IgD-negative memory B cell (primary cell): ENCODE results near the gene MGARP. TPM values are rescaled to one million over a fixed set of nuclear protein-coding genes. Genes with fewer than 3 reads are reported as not detected.
A peak's percentile ranks its signal among the peaks of the same experiment; 100 is the strongest.

Source experiments
- H3K27ac Mint-ChIP-seq, 3 donors: one replicate each; pipeline ENCODE4 v1.8.0; 2020 to 2022; ENCODE audit warnings: mild to moderate bottlenecking in 3 of 3, mixed read lengths in 3 of 3, moderate library complexity in 1 of 3
- H3K27me3 Mint-ChIP-seq: one replicate; pipeline ENCODE4 v1.8.0; 2021; ENCODE audit warnings: mixed read lengths
- H3K36me3 Mint-ChIP-seq: one replicate; pipeline ENCODE4 v1.8.0; 2020; ENCODE audit warnings: mild to moderate bottlenecking, mixed read lengths
- H3K4me1 Mint-ChIP-seq, 3 donors: one replicate each; pipeline ENCODE4 v1.8.0; 2020 to 2022; ENCODE audit warnings: mixed read lengths in 3 of 3, mild to moderate bottlenecking in 1 of 3
- H3K4me3 Mint-ChIP-seq, 4 donors: one replicate each; pipeline ENCODE4 v1.8.0; 2020 to 2022; ENCODE audit warnings: mild to moderate bottlenecking in 4 of 4, mixed read lengths in 4 of 4, moderate library complexity in 3 of 4
- H3K9me3 Mint-ChIP-seq, 3 donors: one replicate each; pipeline ENCODE4 v1.8.0; 2020 to 2021; ENCODE audit warnings: mixed read lengths in 3 of 3, mild to moderate bottlenecking in 1 of 3
- polyA plus RNA-seq: library from polyadenylated mRNA; unstranded; fragments of 300-500 nt; fragmentation: Illumina TruSeq; gene quantifications from one replicate; pipeline ENCODE4 v1.2.3, GENCODE V29; 2021

MGARP gene
- polyA plus RNA-seq, 1 donor from 2014 or later: 0.19 TPM

DNA sequence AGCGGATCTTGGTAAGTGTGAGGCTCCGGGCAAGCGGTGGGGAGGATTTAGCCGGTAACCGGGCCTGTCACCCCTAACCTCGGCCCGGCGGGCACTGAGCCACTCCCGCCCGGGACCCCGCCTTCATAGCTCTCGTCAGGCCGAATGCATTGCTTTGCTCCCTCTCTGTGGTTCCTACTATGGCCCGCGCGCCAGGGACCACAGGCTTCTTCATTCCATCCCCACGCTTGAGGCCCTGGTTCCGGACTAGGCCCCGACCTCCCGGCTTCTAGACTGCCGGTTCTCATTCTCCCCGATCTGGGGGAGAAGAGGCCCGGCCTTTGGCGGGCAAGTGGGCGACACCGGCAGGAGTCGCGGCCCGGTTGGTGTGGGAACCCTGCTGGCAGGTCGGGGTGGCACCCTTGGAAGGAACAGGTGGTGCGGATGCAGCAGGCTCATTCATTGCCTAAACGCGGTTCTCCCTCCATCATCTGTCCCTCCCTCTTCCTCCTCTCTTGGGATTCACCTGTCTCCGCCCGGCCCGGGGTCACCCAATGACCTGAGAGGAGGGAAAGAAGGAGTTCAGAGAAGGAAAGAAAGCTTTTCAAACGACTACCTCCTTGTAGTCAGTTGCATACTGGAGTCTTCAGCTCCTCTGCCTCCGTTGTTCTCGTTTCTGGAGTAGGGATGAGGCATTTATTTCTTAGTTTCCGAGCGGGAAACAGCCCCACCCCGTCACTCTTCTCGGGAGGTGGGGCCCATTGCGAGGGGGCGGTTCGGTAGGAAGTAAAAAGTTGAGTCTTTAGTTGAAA is 22.0 kb upstream of the MGARP start, which contains the start of gene NDUFC1:
NDUFC1 (minus strand) TSS at position 657 of the 791 bp plus-strand sequence. CDS start 6,679 bp downstream, outside the sequence.
- Mint-ChIP-seq H3K4me3 (peak within 1 kb of the TSS; percentile 100), H3K36me3 (peaks cover 2% of the 10 kb centered on the region), H3K27ac (peak within 1 kb of the TSS; percentile 97 to 100 (median 98)), H3K4me1 (peaks cover 24 to 49% (median 34%) of the 10 kb centered on the region in 3 donors), H3K9me3 (peaks cover 0 to 3% (median 1%) of the 10 kb centered on the region in 3 donors), H3K27me3 (no peaks in the 10 kb centered on the region)

DNA sequence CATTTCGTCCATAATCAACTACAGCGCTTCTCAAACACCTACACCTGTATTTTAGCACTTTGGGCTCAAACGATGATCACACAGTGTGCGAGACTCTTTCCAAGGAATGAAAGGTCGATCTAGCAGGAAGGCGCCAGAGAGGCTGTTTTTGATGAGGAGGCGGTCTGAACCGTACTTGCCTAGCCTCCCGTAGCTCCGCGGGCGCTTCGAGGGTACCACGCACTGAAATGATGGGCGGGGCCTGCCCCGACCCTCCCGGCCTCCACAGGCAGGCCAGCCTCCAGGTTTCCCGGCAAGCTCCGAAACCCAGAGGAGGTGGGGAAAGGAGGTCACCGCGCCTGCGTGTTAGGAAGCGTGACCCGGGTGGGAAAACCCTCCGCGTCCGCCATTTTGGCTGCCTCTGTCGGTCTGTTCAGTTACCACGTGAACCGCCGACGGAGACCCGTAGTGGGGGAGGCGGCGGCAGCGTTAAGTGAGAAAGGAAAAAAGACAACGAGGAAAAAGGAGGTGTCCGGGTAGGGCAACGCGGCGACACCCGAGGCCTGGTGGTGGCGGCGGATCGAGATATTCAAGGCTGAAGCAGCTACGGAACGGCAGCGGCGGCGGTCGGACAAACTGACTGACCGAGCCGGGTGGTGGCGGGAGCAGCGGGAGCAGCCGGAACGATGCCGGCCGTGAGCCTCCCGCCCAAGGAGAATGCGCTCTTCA is 21.2 kb upstream of the MGARP start, which contains the start of gene NAA15:
NAA15 (plus strand) TSS at position 393 of the 708 bp plus-strand sequence; CDS start at position 666, 273 bp downstream.
- peak within 1 kb of the TSS; percentile 97 to 100 (median 98) for H3K27ac Mint-ChIP-seq
- peak within 1 kb of the TSS; percentile 100 for H3K4me3 Mint-ChIP-seq
- peaks cover 0 to 3% (median 1%) of the 10 kb centered on the region in 3 donors for H3K9me3 Mint-ChIP-seq
- no peaks in the 10 kb centered on the region for H3K27me3 Mint-ChIP-seq
- peaks cover 2% of the 10 kb centered on the region for H3K36me3 Mint-ChIP-seq
- H3K4me1 Mint-ChIP-seq: peaks cover 25 to 43% (median 28%) of the 10 kb centered on the region in 3 donors

DNA sequence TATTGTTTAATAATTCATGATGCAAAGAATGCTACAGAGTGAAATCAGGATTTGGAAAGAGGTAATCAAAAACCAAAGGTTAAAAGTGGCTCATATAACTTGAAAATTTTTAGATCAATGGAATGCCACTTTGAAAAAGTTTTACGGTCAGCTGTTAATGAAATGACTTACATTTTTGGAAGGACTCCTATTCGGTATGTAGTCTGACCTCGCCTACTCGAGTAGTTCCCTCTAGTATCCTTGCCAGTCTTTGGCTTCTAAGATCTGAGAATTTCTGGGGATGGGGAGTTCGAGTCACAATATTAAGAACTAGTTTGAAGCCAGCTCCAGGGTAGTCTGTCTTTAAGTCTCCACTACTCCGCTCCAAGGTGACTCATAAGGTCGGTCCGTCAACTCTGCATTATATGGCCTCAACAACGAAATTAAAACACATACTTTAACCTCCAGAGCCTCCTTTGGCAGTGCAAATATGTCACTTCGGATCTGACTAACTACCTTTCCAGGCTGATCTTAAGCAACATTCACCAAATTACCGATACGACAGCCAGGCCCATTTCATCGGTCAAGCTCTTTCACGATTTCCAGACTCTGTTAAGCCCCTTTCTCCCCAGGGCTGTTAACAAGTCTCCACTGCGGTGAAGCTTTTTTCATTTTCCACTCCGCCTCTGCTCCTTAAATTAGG is 20.5 kb upstream of the MGARP start:
- Mint-ChIP-seq H3K27me3 (no peaks in the 10 kb centered on the region), H3K36me3 (no peaks in the 10 kb centered on the region), H3K27ac (peak overlapping the region; percentile 97 to 100 (median 98)), H3K4me1 (peaks cover 28 to 44% (median 33%) of the 10 kb centered on the region in 3 donors), H3K4me3 (peak overlapping the region; percentile 100), H3K9me3 (peaks cover 0 to 3% (median 1%) of the 10 kb centered on the region in 3 donors)

DNA sequence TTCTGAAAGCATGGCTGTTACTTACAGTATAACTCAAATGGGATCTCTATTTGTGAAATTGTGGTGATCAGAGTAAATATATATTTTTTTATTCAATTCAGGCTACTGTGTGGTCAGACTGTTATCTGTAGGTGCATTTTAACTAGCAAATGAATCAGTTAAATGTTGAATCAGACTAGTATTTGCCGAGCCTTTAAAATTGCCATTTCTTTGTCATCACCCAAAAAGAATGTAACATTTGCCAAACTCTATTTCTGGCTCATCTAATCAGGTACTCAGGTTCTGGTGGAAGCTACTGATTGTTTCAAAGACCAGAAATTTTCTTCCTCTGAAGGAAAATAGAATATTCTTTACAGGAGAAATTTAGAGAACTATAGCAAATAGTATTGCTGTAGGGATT is 19.5 kb upstream of the MGARP start:
- peaks cover 1% of the 10 kb centered on the region for H3K36me3 Mint-ChIP-seq
- no peaks in the 10 kb centered on the region for H3K27me3 Mint-ChIP-seq
- peaks cover 26 to 44% (median 32%) of the 10 kb centered on the region in 3 donors for H3K4me1 Mint-ChIP-seq
- peak overlapping the region in 1 of 3 donors; percentile 97 for H3K27ac Mint-ChIP-seq
- peak overlapping the region in 1 of 4 donors; percentile 100 for H3K4me3 Mint-ChIP-seq
- peaks cover 0 to 1% (median 0%) of the 10 kb centered on the region in 3 donors for H3K9me3 Mint-ChIP-seq

DNA sequence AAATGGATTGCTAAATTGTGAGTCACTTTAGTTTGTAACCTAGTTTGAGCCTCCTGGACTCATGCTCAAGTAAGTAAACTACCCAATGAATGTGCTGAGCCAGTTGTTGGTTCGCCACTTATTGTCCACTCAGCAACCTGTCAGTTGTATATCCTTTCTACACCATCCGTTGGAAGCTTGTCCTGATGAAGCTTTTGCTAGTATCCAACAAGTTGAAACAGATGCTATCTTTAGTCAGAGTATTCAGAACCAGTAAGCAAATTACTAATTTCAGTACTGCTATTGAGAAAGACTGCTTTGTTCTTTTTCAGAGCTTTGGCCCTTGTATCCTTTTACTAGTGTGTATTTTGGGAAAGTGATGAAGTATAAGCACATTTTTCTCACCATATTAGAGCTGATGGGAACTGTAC is 17.0 kb upstream of the MGARP start:
- H3K27ac Mint-ChIP-seq: peak overlapping the region in 1 of 3 donors; percentile 92
- no peaks in the 10 kb centered on the region for H3K27me3 Mint-ChIP-seq
- peaks cover 1% of the 10 kb centered on the region for H3K36me3 Mint-ChIP-seq
- peaks cover 19 to 36% (median 21%) of the 10 kb centered on the region in 3 donors for H3K4me1 Mint-ChIP-seq
- H3K9me3 Mint-ChIP-seq: peaks cover 0 to 1% (median 0%) of the 10 kb centered on the region in 3 donors
- peak overlapping the region in 1 of 4 donors; percentile 21 for H3K4me3 Mint-ChIP-seq

DNA sequence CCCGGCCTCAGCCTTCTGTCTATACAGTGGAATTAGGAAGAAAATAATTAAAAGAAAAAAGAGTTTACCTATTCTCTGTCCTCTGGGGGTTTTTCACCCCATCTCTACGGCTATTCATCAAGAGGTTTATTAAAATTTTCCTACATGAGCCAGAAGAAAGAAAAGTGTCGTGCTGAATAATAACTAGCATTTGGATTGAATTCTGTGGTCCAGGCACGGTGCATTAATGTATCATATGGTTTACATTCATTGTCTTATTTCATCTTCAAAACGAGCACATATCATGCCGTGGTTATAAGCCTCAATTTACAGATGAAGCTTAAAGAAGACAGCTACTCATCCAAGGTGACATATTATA is 15.9 kb upstream of the MGARP start:
- Mint-ChIP-seq H3K4me3 (peak overlapping the region; percentile 96 to 99 (median 97)), H3K27me3 (no peaks in the 10 kb centered on the region), H3K36me3 (peaks cover 1% of the 10 kb centered on the region), H3K27ac (peak overlapping the region; percentile 65 to 98 (median 92)), H3K4me1 (peaks cover 19 to 25% (median 20%) of the 10 kb centered on the region in 3 donors), H3K9me3 (no peaks in the 10 kb centered on the region)

DNA sequence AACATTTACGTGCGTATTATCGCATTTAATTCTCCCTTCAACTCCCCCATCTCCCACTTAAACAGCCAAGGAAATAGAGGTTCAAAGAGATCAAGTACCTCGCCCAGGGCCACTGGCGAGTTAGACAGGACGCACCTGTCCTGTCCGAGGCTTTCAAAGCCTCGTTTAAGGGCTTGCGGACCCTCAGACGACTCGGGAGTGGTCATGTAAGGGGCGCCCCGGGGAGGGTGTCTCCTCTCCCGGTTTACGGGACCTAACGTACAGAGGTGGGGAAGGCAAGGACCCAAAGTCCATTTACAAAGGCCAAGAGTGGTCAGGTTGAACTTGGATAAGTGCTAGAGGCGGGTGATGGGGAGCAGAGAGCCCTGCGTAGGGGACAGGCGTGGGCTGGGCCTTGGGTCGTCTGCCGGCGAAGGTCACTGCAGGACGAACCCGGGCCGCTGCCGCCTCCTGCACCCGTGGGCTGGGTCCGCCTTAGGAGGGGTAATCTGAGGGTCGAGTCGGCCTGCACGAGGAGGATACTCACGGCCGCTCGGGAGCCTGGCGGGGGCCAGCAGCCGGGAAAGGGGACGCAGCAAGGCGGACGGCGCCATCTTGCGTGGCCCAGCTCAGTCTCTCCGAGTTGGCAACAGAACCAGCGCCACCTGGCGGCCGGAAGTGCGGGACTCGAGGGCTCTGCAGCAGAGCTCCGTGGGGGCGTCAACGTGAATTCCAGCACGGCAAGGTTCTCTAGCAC is 15.3 kb upstream of the MGARP start:
- Mint-ChIP-seq H3K27me3 (no peaks in the 10 kb centered on the region), H3K4me1 (peaks cover 15 to 19% (median 16%) of the 10 kb centered on the region in 3 donors), H3K9me3 (no peaks in the 10 kb centered on the region), H3K36me3 (peaks cover 1% of the 10 kb centered on the region), H3K27ac (peak overlapping the region; percentile 65 to 98 (median 92)), H3K4me3 (peak overlapping the region; percentile 96 to 99 (median 97))

DNA sequence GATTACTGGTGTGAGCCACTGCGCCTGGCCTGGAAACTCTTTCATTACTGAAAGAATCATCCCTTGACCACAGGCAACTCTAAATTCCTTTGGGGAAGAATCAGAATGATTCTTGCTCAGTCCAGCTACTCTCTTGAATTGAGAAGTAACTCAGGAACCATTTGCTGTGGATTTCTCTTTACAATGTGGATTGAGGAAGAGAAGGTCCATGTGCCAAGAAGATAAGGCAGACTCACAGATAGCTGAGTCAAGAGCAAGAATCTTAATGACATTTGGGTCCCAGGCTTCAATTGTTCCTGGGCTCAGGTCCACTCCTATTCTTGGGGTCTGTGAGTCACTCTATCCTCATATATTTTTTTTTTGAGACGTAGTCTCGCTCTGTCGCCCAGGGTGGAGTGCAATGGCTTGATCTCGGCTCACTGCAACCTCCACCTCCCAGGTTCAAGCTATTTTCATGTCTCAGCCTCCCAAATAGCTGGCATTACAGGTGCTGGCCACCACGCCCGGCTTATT is 6.2 kb upstream of the MGARP start:
- peaks cover under 1% of the 10 kb centered on the region for H3K27me3 Mint-ChIP-seq
- no peak overlapping the region for H3K27ac Mint-ChIP-seq
- peaks cover 20% of the 10 kb centered on the region for H3K36me3 Mint-ChIP-seq
- peaks cover 0 to under 1% (median 0%) of the 10 kb centered on the region in 3 donors for H3K4me1 Mint-ChIP-seq
- H3K4me3 Mint-ChIP-seq: no peak overlapping the region
- H3K9me3 Mint-ChIP-seq: peaks cover 0 to 5% (median 5%) of the 10 kb centered on the region in 3 donors

DNA sequence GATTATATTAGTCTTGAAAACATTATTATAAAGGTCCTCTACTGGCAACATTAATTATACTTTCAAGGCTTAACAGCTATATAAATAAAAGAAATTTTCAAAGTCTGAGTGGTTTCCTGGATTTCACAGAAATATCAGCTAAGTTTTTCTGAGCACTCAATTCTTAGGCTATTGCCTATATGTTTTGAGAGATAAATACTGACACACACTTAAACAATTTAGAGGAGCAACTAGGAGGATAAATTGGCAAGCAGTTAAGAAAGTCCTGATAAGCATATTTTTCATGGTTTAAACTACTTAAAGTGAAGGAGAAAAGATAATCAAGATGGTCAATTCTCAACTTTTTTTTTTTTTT is 2.7 kb upstream of the MGARP start:
- peaks cover 7 to 11% (median 10%) of the 10 kb centered on the region in 3 donors for H3K4me1 Mint-ChIP-seq
- no peak overlapping the region for H3K27ac Mint-ChIP-seq
- no peak overlapping the region for H3K4me3 Mint-ChIP-seq
- H3K36me3 Mint-ChIP-seq: peaks cover 11% of the 10 kb centered on the region
- peaks cover 0 to 6% (median 5%) of the 10 kb centered on the region in 3 donors for H3K9me3 Mint-ChIP-seq
- H3K27me3 Mint-ChIP-seq: peaks cover 24% of the 10 kb centered on the region

DNA sequence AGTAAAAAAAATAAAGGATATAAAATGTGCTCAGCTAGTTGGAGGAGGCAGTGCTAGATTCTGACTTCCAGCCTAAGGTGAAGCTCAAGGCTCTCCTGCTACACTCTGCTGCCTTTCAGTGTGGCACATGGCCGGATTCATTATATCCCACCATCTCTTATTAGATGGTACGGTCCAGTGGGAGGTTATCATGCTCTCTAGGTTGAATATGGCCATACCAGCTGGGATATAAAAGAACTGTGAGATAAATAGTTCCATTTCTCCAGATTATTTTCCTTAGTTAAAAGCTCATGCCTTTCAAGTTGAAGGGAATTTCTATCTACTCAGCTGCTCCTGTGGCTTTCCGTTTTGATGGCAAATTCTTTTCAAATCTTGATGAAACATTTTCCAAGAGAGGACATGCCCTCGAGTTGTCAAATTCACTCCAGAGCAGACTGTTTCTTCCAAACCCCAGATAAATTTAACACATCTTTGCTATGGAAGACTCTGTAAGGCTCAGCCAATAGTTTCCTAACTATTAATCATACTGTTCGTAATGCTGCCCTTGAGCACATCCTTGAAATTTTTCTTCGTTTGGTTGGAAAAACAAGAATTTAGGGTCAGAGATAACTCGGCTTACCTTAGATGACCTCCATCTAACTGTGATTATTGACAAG is 2.2 kb upstream of the MGARP start:
- Mint-ChIP-seq H3K27me3 (peaks cover 24% of the 10 kb centered on the region), H3K9me3 (peaks cover 0 to 6% (median 5%) of the 10 kb centered on the region in 3 donors), H3K27ac (no peak overlapping the region), H3K4me1 (peaks cover 7 to 11% (median 10%) of the 10 kb centered on the region in 3 donors), H3K4me3 (no peak overlapping the region), H3K36me3 (peaks cover 13% of the 10 kb centered on the region)

DNA sequence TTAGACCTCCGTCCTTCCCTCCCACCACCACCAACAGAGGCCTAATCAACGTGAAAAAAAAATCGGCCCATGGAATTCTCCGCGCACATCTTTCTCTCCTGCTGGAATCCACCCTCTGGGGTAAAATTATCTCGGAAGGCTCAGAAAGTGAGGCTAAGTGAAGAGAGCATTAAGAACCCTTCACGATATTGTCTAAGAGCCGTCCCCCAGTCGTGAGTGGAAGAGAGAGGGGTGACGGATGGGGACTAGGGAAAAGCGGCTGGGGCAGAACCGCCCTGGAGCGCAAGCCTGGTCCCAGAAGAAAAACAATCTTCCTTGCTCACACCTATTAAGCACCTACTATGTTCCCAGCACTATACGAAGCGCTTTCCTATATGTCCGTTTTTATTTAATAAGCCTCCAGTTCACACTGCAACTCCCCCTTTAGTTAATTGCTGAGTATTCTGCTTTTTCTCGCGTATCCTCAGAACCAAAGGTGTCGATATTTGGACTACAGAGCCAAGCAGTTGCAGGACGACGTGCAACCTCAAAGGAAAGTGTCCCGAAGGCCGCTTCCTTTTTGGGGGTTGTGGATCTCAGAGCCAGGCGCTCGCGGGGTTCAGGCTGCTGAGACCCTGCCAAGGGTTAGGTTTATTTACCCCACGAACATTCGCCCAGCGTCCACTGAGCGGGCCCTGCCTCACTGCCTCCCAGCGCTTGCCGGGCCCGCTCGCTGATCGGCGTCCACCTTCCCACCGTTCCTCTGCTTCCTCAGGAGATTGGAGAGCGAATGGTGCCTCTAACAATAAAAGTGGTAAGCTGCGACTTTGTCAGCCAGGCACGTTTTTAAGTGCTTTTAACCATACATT is 889 bp downstream of the MGARP start:
- Mint-ChIP-seq H3K27ac (no peak overlapping the region), H3K27me3 (peaks cover 33% of the 10 kb centered on the region), H3K4me1 (peaks cover 7 to 14% (median 11%) of the 10 kb centered on the region in 3 donors)

DNA sequence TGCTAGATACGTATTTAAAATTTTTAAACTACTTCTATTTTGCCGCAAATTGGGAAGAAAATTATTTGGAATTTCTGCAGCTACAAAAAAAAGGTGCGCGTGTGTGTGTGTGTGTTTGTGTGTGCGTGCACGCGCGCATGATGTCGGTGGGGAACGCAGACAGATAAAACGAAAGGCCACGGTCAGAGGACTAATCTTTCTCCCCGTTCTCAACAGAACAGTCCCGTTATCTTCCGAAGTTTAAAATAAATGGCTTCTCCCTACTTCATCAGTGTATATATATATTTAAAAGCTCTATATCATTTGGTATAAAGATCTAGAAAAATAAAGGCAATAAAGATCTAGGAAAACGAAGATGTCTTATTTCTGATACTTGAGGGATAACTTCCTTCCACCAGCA is 1.5 kb downstream of the MGARP start:
- Mint-ChIP-seq H3K4me1 (peaks cover 7 to 14% (median 11%) of the 10 kb centered on the region in 3 donors), H3K9me3 (peaks cover 0 to 2% (median 0%) of the 10 kb centered on the region in 3 donors), H3K4me3 (peak overlapping the region in 3 of 4 donors; percentile 48 to 89 (median 88)), H3K36me3 (peaks cover 1% of the 10 kb centered on the region), H3K27me3 (peaks cover 33% of the 10 kb centered on the region), H3K27ac (peak overlapping the region in 1 of 3 donors; percentile 27)

More for the DNA sequence above, 889 bp downstream of the MGARP start:
- peaks cover 0 to 2% (median 0%) of the 10 kb centered on the region in 3 donors for H3K9me3 Mint-ChIP-seq
- H3K4me3 Mint-ChIP-seq: peak overlapping the region; percentile 48 to 89 (median 80)
- peaks cover 3% of the 10 kb centered on the region for H3K36me3 Mint-ChIP-seq
